ENCODE results near the gene GMFB.
"Not testable (repeated sequence)": the region's sequence is repeated elsewhere in the genome, so short reads cannot be mapped to it uniquely, and the experiment has no call there.

- not testable (repeated sequence) for TF ChIP-seq CTCF, POLR2A (IDR thresholded peaks at IDR 0.05)
Observed at GRCh38 chr14:54458536-54458935, 30.2 kb downstream of the GMFB start.
